HG03354 (cell line): Measurements from ENCODE around the gene DSCAML1.

Source experiments
- ATAC-seq: cut with Tn5 transposase; IDR thresholded peaks from one replicate; pipeline ENCODE4 v1.9.1; 2021; ENCODE audit warnings: mild to moderate bottlenecking; ENCODE audit not compliant: unreplicated experiment, poor library complexity, severe bottlenecking

DSCAML1 gene

DNA sequence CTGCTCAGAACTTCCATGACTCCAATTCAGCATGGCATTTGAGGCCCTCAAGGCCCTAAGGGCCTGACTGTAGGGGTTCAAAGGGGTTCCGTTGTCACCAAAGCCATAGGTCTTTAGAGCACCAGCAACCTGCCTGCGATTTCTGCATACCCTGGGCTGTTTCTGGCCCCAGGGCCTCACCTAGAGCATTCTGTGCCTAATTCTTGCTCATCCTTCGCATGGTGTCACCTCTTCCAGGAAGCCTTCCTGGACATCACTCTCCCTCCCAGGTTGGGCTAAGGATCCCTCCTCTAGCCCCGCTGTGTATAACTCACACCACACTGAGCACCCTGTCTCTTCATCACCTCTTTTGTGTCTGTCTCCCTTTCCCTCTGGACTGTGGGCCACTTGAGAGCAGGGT lies 275.0 kb downstream of the DSCAML1 start:
- no peak for ATAC-seq

DNA sequence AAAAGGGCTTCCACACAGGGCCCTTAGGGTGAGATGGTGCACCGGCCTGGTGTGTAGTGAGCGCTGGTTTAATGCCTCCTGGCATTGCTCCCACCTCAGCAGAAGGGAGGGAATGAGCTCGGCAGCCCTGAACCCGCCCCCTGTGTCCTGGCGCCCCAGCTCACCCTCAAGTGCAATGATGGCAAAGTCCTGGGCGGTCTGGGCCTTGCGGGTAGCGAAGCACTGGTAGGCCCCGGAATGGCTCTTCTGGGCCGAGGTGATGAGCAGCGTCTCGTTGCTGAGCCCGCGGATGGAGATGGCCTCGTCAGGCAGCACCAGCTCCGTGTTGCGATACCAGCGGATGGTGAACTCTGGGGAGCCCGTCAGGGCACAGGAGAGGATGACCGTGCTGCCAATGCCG lies 276.1 kb downstream of the DSCAML1 start:
- ATAC-seq = no peak

DNA sequence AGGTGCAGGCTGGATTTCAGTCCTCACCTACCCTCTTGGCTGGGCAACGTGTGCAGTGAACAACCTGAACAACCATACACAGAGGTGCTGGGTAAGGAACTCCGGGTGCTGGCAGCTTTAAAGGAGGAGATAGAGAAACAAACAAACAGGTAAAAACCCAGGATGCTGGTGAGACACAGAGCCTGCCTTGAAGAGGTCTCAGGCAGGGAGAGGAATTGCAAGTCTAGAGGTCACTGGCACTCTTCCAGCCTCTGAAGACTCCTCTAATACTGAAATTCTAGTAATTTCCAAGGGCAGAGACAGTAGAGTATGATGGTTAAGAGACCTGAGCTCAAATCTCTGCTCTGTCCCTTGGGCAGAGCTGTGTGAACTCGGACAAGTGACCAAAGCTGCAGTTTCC lies 276.8 kb downstream of the DSCAML1 start:
- no peak for ATAC-seq

DNA sequence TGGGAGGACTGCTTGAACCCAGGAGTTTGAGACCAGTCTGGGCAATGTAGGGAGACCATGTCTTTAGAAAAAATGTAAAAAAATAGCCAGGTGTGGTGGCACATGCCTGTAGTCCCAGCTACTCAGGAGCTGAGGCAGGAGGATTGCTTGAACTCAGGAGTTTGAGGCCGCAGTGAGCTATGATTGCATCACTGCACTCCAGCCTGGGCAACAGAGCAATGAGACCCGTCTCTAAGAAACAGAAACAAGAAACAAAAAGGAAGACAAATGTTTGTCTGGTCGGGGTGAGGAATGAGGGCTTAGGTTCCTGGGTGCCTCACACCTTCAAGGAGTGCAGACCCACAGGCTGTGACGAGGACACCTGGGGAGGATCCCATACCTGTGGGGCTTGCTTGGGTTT lies 277.4 kb downstream of the DSCAML1 start:
- no peak for ATAC-seq

DNA sequence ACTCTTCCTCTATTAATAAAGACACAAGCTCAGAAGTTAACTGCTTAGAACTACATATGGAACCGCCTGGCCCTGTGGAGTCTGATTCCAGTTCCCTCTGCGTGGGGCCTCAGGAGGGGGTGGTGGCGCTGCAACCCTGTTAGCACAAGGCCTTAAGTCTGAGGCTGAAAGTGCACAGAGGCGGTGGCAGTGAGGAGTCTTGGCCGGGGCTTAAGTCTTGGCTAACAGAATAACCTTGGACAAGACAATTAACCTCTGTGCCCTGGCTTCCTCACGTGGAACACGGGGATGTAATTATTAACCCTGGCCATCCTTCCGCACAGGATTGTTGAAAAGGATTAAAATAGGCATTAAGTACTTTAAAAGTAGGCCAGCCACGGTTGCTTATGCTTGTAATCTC lies 277.8 kb downstream of the DSCAML1 start:
- no peak for ATAC-seq

DNA sequence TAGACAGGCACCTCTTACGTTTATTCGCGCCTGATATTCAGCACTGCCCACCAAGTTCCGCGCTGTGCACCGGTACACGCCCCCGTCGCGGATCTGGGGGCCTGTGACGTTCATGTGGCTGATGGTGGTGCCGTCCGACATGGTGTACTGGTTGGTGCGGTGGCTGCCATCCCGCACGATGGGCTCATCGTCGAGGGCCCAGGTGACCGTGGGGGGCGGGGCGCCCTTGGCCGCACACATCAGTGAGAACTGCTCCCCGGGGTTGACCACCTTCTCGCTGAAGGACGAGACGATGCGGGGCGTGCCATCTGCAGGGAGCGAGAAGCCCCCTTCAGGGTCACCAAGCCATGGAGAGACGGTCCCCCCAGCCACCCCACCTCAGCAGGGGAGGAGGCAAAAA lies 278.6 kb downstream of the DSCAML1 start:
- ATAC-seq = no peak

DNA sequence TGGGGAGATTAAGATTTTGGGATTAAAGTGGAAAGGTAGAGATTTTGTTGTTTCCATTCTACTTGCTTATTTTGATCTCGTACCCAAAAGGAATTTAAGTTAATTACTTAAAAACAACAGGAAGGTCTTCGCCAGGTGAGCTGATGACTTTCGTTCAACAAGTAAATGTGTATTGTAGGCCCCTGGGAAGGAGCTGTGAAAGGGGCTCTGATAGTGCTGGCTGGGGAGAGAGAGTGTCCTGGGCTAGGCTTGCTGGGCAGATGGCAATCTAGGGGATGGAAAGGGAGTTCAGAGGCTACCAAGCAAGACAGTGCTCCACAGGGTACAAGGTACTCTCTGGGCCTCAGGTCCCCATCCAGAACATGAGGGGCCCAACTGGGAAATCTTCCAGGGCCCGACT lies 279.9 kb downstream of the DSCAML1 start:
- no peak for ATAC-seq

DNA sequence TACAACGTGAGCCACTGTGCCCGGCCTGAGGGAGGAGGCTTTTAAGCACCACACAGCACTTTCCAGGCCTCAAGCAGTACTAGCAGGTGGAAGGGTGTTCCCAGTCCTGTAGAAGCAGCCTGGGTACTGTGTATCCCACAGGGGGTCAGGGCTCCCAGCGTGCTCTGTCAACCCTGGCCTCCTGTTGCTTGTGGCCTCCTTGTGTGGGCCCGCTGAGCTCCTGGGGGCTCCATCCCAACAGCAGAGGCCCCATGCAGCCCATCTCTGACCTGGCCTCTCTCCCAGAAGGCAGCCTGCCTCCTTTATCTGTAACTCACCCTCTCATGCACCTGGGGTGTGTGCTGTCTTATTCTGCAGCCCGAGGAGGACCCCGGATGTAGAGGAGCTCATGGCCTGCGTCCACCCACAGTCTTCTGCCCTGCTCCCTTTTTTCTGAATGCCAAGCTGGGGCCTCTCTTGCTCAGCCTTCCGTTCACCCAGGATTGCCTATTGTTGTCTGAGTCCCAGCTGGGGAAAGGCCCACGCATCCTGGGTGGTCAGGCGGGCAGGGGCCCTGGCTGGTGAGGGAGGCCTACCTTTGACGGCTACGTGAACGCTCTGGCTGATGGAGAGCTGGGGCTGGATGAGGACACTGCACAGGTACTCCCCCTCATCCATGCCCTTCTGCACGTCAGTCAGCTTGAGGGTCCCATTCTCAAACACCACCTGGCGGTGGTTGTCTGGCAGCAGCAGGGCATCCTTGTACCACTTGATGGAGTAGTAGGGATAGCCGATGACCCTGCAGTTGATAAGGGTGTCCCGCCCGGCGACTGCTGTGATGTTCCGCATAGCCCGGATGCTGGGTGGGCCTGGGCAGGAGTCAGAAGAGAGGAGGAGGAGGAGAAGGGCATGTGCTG lies 280.9 kb downstream of the DSCAML1 start:
- no peak for ATAC-seq

DNA sequence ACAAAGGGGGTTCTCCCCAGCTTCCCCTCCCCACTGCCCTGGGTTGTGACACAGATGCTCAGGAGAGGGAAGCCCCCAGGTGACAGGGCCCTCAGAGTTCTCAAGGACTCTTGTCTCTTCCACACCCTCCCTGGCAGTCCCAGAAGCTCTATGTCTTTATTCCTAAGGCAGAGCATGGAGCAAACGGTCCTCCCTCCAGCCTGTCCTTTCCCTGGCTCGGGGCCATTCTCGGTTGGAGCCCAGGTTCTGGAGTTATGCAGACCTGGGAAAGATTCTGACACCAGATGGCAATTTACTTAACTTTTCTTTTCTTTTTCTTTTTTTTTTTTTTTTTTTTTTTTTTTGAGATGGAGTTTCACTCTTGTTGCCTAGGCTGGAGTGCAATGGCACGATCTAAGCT lies 282.8 kb downstream of the DSCAML1 start:
- ATAC-seq = no peak

DNA sequence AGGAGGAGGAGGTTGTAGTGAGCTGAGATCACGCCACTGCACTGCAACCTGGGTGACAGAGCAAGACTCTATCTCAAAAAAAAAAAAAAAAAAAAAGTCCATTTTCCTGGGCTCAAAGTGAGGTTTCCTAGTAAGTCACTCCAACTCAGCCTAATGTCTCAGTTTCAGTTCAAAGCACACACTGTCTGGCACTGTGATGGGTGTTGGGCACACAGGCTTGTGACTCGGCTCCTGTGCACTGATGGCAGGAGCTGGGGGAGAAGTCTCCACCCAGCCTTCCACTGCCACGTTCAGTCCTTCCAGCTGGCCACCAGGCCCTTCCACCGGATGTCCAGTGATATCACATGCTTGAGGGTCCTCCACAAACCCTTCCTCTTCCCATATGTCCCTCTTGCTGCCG lies 283.4 kb downstream of the DSCAML1 start:
- no peak for ATAC-seq

DNA sequence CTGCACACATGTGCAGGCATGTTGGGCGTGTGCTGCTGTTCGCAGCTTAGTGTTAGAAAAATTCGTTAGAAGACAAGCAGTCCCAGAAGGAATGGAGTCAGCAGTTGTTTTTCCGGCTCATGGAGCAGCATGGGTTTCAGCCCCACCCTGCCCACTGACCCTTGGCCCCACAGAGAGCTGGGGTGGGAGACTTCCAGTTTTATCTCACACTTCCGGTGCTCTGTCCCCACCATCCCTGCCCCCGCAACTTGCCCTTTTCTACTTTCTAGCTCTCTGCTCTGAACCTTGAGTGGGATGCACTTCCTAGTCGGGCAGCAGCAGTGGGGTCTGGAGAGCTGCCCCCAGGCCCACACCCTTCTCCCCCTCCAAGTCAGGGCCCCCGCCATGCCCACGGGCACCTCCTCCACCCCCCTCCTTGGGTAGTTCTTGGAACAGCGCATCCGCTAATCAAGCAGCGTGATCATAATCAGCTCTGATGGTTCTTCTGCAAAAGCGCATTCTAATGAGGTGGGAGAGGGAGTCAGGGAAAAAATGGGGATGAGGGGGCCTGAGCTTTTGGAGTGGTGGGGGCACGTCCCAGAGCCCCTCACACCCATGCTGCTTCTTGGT lies 285.0 kb downstream of the DSCAML1 start:
- no peak for ATAC-seq

DNA sequence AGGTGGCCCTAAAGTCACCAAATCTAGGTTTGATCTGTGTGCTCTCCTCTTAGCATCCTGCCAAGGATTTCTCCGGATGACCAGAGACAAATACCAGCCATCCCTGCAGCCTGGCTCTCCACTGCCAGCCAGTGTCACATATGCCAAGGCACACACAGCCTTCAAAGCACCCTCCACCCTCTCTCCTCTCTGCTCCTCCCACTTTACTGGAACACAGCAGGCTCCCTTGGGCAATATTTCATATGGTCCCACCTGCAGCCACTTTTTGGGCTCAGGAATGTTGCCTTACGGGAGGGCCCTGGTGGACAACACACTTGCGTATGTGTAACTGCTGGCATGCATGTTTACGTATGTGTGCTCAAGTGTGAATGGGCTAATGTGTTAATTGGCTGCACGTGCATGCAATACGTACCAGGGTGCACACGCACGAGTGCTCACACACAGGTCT lies 285.5 kb downstream of the DSCAML1 start:
- no peak for ATAC-seq

DNA sequence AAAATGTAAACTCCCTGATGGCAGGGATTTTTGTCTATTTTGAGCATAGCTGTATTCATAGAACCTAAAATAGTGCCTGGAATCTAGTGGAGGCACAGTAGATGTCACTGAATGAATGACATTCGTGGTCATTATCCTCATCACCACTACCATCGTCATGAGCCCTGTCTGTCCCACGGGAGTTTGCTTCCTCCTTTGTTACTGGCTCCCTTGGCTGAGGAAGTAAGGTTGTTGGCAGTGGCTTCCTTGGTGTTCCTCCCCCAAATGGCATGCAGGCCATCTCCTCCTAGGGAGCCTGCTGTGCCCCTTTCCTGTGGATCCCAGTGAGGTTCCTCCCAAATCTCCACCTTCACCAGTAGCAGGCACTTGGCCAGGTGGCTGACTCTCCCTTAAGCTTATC lies 286.4 kb downstream of the DSCAML1 start:
- ATAC-seq = no peak

DNA sequence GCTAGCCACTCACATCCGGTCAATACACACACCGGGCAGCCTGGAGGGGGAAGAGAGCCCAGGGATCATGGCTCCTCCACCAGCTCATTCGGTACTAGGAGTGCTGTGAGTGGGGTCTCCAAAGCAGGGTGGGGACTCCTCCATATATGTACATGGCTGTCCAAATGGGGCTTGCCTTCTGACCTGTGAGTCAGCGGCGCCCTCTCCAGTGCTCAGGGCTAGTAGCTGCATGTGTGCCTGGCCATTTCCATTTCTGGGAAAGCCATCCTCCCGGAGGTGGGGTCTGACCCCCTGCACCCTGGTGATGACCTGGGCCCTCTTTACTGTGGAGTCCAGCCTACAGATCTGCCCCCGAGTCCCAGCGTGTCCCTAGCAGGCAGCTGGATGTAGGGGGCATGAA lies 287.5 kb downstream of the DSCAML1 start:
- ATAC-seq = no peak

DNA sequence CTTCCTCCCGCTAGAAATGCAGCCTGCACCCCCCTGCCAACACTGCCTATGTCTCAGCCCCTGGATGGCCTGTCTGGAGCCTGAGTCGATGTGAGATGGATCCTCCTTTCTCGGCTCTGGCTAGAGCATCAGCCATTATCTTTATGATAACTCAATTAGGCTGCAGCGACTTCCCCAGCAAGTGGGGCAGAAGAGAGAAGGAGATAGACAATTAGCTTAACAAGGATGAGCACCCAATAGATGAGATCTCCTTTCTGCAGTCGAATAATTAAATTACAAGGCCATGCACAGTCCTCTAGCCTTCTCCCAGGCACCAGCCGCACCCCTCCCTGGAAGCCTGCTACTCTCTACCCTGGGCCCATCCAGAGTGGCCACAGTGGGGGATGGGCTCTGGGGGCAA lies 290.0 kb downstream of the DSCAML1 start:
- ATAC-seq = no peak

DNA sequence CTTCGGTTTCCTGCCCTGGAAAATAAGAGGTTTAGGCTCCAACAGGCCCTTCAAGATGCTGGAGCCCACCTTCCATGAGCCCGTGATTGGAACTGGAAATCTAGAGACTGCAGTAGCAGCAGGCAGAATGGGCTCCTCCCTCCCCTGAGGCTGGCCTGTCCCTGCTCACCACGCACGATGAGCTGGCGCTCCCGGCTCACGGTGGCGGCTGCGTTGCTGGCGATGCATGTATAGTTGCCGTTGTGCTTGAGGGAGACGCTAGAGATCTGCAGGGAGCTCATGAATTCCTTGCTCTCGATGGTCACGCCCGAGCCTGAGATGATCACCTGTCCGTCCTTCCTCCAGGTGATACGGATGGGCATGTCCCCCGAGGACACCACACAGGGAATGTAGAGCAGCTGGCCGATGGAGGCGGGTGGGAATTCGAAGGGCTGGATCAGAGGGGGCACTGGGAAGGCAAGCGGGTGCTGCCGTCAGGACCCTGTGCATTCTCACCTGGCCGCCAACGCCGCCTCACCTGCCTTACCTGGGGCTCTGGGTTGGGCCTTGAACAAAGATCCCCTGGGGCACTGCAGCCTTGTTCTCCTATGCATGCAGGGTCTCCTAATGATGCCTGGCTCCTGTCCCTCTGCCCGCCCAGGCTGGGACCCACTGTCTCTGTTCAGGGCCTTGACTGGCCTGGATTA lies 291.6 kb downstream of the DSCAML1 start:
- no peak for ATAC-seq

DNA sequence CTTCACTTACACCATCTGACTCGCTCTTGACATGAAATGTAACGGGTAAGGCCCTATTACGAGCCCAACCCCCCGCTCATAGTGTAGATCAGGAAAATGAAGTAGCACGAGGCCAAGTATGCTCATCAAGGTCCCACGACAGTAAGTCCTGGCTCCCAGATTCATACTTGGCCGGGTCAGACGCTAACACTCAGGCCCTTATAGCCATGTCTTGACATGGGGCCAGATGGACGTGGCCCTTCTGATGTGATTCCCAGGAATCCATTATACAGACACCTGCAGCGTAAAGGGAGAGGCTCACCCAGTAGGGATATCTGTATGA lies 294.3 kb downstream of the DSCAML1 start:
- ATAC-seq = no peak

DNA sequence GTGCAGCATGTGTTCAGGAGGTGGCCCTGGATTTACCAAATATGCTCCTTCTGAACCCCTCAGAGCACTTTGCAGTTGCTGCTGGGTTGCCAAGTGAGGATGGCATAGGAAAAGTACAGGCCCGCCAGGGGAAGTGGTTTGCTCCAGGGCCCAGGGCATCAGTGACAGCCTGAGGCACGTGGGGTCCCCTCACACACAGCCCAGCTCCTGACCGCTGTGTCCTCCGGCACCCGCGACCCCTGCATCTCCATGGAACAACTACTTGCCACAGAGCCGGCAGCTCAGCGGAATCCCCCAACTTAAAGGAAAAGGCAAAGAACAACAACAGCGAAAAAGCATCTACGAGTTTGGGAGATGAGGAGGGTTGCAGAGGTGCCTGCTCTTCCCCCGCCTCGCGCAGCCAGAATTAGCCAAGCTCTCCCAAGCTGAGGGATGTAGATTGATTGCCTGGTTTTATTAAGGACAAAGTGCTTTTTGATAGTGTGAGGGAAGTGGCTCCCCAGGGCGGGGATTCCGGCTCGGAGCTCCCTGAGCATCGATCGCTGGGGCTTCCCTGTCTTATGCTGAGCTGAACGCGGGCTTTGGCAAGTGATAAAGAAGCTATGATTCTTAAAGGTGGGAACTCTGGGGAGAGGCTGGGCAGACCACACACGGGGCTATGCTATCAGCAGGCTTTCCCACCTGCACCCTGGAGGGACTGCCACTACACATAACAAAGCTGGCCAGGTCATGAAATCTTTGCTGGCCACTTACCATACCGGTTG lies 294.8 kb downstream of the DSCAML1 start:
- ATAC-seq = no peak

DNA sequence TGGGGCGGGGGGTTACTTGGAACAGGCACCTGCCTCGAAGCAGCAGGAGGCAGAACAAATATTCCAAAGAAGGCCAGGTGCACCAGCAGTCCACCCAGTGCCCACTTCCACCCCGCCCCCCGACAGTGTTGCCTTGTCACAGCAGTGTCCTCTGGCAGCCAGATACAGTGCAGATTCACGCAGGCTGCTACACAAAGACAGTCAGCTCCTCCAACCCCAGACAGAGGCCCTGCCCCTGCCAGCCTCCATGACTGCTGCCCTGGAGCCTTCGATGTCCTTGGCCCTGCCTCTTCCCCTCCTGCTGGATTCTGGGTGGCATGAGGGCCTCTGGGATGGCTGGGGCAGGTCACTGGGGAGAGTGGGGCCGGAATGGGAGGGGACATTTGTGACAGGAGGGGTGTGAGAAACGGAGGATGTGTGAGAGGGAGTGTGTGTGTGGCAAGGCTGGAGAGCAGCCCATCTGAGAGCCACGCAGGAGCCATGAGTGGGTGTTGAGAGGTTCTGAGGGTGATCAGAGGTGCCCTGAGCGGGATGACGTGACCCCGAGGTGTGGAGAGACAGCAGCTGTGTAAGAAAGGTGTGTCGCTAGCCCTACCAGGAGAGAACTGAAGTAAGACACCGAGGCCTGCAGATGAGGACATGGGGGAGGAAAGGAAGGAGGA lies 295.6 kb downstream of the DSCAML1 start:
- ATAC-seq = no peak

DNA sequence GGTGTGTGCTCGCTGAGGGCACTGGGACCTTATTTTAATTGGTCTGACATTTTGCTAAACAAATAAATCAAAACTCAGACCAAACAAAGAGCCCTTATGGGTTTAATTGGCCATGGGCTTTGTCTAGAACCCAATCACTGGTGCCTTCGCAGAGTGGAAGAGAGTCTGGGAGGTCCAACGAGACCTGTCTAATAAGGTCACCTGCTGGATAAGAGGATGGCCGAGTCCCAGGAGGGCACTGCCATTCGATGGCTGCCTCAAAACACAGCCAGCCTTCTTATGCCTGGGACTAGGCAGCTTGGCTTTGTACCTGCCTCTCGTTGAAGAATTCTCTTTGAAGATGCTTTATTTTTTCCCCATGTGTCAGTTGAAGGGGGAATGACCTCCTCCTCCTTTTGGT lies 298.2 kb downstream of the DSCAML1 start:
- ATAC-seq = no peak
